VCaP (cell line): Measurements from ENCODE around the gene CAMTA1.

Experiments
- H3K27ac ChIP-seq: fragments of 450-650 bp; 2 replicates; pipeline ENCODE4 v1.5.1; 2017
- CTCF ChIP-seq: fragments of 450-650 bp; conservative IDR thresholded peaks from 2 replicates; pipeline ENCODE4 v1.5.1; 2017; ENCODE audit warnings: mild to moderate bottlenecking, moderate library complexity

CAMTA1 gene

GRCh38 chr1:7108251-7108650 lies 323.0 kb downstream of the CAMTA1 start:
- no peak for TF ChIP-seq CTCF
- H3K27ac ChIP-seq = no peak overlapping the region

GRCh38 chr1:7109901-7110300 lies 324.6 kb downstream of the CAMTA1 start:
- no peak overlapping the region for H3K27ac ChIP-seq
- TF ChIP-seq CTCF = no peak

GRCh38 chr1:7110321-7110720 lies 325.1 kb downstream of the CAMTA1 start:
- no peak overlapping the region for H3K27ac ChIP-seq
- no peak for TF ChIP-seq CTCF

GRCh38 chr1:7111853-7112252 lies 326.6 kb downstream of the CAMTA1 start:
- no peak overlapping the region for H3K27ac ChIP-seq
- TF ChIP-seq CTCF = no peak

- no peak overlapping the region for H3K27ac ChIP-seq
- no peak for TF ChIP-seq CTCF
Measured at GRCh38 chr1:7113136-7113535, 327.9 kb downstream of the CAMTA1 start.

- H3K27ac ChIP-seq = no peak overlapping the region
- TF ChIP-seq CTCF = no peak
Measured at GRCh38 chr1:7113822-7114221, 328.6 kb downstream of the CAMTA1 start.

GRCh38 chr1:7116001-7116400 lies 330.7 kb downstream of the CAMTA1 start:
- H3K27ac ChIP-seq = no peak overlapping the region
- no peak for TF ChIP-seq CTCF
